K562 (cell line): Measurements from ENCODE around the gene ASCC3. TPM values are rescaled to one million over a fixed set of nuclear protein-coding genes. Genes with fewer than 3 reads are reported as not detected.

Experiments
- ATAC-seq: fragments of 200-7000 bp; cut with Tn5 transposase; 3 replicates; pipeline ENCODE4 v1.9.1; 2020; ENCODE audit warnings: moderate library complexity
- BruUV-seq: library from RNA; stranded (reverse); fragments of 400-500 nt; replicated peaks from 2 replicates; lab custom pipeline; 2021; lab: Mats Ljungman, UMichigan
- CTCF ChIA-PET: fragments of 300-600 bp; formaldehyde crosslinking; extraction: SDS; loops from one replicate; lab custom pipeline; 2021; ENCODE audit warnings: low intra/inter-chr PET ratio; lab: Yijun Ruan, JAX
- POLR2A ChIA-PET: fragments of 300-600, 350-650 bp; sonication (Branson Sonifier 250); formaldehyde crosslinking; extraction: SDS; loops from one replicate; lab custom pipeline; 2021; ENCODE audit warnings: antibody characterized with exemption, inconsistent platforms; lab: Yijun Ruan, JAX
- DNase-seq, 4 experiments: peaks; one replicate each; pipeline versions ENCODE4 v3.0.0 to v3.0.0-alpha.2; 2011 to 2018; ENCODE audit warnings: low spot score in 3 of 4, mixed read lengths in 3 of 4; ENCODE audit errors: extremely low read depth in 1 of 4
- FAIRE-seq: peaks from 2 replicates; lab custom pipeline; 2011; peaks lifted over from hg19 to GRCh38; lab: Jason Lieb, UNC
- H2AFZ ChIP-seq: 2 replicates; pipeline ENCODE4 v1.6.0; 2011; ENCODE audit warnings: low read depth, low read length, control low read depth, inconsistent platforms
- H3K27ac ChIP-seq: fragments of 200-600 bp; 3 replicates; pipeline ENCODE4 v1.8.0; 2011; ENCODE audit warnings: low read depth, mild to moderate bottlenecking, control low read depth, inconsistent platforms, low read length, moderate library complexity, mixed read lengths; ENCODE audit errors: extremely low read depth
- H3K27me3 ChIP-seq, 2 experiments: fragments of 300-600 bp in 1 of 2; 2 replicates in 1 of 2; 3 replicates in 1 of 2; pipeline versions ENCODE4 v1.6.0 to v1.8.0; 2011; ENCODE audit warnings: inconsistent platforms in 2 of 2, low read length in 2 of 2, mild to moderate bottlenecking in 1 of 2, mixed read lengths in 1 of 2, moderate library complexity in 1 of 2; ENCODE audit not compliant: control insufficient read depth in 2 of 2, insufficient read depth in 2 of 2
- H3K36me3 ChIP-seq: fragments of 300-600 bp; 3 replicates; pipeline ENCODE4 v1.8.0; 2011; ENCODE audit warnings: mild to moderate bottlenecking, low read length, inconsistent platforms; ENCODE audit not compliant: control insufficient read depth, insufficient read depth
- H3K4me1 ChIP-seq, 2 experiments: fragments of 200-600 bp in 1 of 2; replicated peaks in 1 of 2; 2 replicates in 1 of 2; 3 replicates in 1 of 2; pipeline versions ENCODE4 v1.5.1 to v1.8.0; 2011; ENCODE audit warnings: inconsistent platforms in 2 of 2, low read length in 2 of 2, mild to moderate bottlenecking in 1 of 2, mixed read lengths in 1 of 2, moderate library complexity in 1 of 2; ENCODE audit not compliant: control insufficient read depth in 2 of 2, insufficient read depth in 2 of 2
- H3K4me2 ChIP-seq: 2 replicates; pipeline ENCODE4 v1.6.1; 2011; ENCODE audit warnings: low read length, control low read depth, inconsistent platforms, mixed read lengths; ENCODE audit not compliant: insufficient read depth
- H3K4me3 ChIP-seq: fragments of 200-600 bp; sonication (generic), shearing (Covaris generic); 2 replicates; pipeline ENCODE4 v1.5.1; 2016; ENCODE audit warnings: control low read depth, inconsistent platforms
- H3K79me2 ChIP-seq: fragments of 200-600 bp; 3 replicates; pipeline ENCODE4 v1.8.0; 2011; ENCODE audit warnings: low read length, inconsistent platforms; ENCODE audit not compliant: control insufficient read depth, insufficient read depth
- H3K9ac ChIP-seq, 2 experiments: 2 replicates each; pipeline versions ENCODE4 v1.6.0 to v1.6.1; 2011; ENCODE audit warnings: low read depth in 2 of 2, low read length in 2 of 2, control low read depth in 1 of 2, inconsistent platforms in 1 of 2, mild to moderate bottlenecking in 1 of 2, mixed read lengths in 1 of 2; ENCODE audit not compliant: insufficient read depth in 1 of 2
- H3K9me1 ChIP-seq: one replicate; pipeline ENCODE4 v1.6.0; 2011; ENCODE audit warnings: inconsistent platforms, mild to moderate bottlenecking, low read length, moderate library complexity; ENCODE audit not compliant: control insufficient read depth, insufficient read depth
- H3K9me3 ChIP-seq: replicated peaks from 2 replicates; pipeline ENCODE4 v1.5.1; 2011; ENCODE audit warnings: low read depth, low read length, inconsistent platforms; ENCODE audit not compliant: control insufficient read depth, insufficient read depth
- H4K20me1 ChIP-seq: replicated peaks from 2 replicates; pipeline ENCODE4 v1.6.1; 2011; ENCODE audit warnings: low read length, inconsistent platforms, mixed read lengths; ENCODE audit not compliant: control insufficient read depth, insufficient read depth
- CBX2 ChIP-seq: fragments of 200-600 bp; sonication (generic); IDR thresholded peaks from one replicate; pipeline ENCODE4 v1.6.1; 2012; ENCODE audit warnings: mild to moderate bottlenecking, low read length, inconsistent platforms; ENCODE audit not compliant: insufficient read depth, poor library complexity, severe bottlenecking
- CTCFL ChIP-seq: IDR thresholded peaks from 2 replicates; pipeline ENCODE4 v1.6.1; 2011; ENCODE audit warnings: borderline replicate concordance, low read depth, mild to moderate bottlenecking, moderate library complexity, low read length; ENCODE audit not compliant: insufficient read depth, poor library complexity, severe bottlenecking
- HNRNPLL ChIP-seq: fragments of 200-400 bp; formaldehyde crosslinking; IDR thresholded peaks from 2 replicates; pipeline ENCODE4 v1.6.1; 2017; ENCODE audit warnings: low read length, low read depth, mild to moderate bottlenecking; ENCODE audit not compliant: poor library complexity, severe bottlenecking
- HOMEZ ChIP-seq: fragments of 250-450 bp; sonication (Bioruptor Pico); IDR thresholded peaks from 2 replicates; pipeline ENCODE4 v1.4.0; 2020; ENCODE audit warnings: mild to moderate bottlenecking, moderate library complexity
- IRF2 ChIP-seq: sonication (generic); formaldehyde crosslinking; IDR thresholded peaks from 2 replicates; pipeline ENCODE4 v1.8.1; 2022; ENCODE audit warnings: mild to moderate bottlenecking, missing genetic modification reagents
- MAFF ChIP-seq: IDR thresholded peaks from 2 replicates; pipeline ENCODE4 v1.6.1; 2012; ENCODE audit warnings: low read length, improper control_type of control experiment
- MAX ChIP-seq: sonication (generic); formaldehyde crosslinking; IDR thresholded peaks from 2 replicates; pipeline ENCODE4 v1.9.0; 2022; ENCODE audit warnings: mild to moderate bottlenecking, missing genetic modification reagents
- MECOM ChIP-seq: fragments of 250-450 bp; sonication (Bioruptor Pico); IDR thresholded peaks from 2 replicates; pipeline ENCODE4 v1.8.0; 2022; ENCODE audit warnings: inconsistent platforms
- MTA2 ChIP-seq: fragments of 450-650 bp; IDR thresholded peaks from 2 replicates; pipeline ENCODE4 v1.6.1; 2016; ENCODE audit warnings: low read depth
- WHSC1 ChIP-seq: IDR thresholded peaks from one replicate; pipeline ENCODE4 v1.6.1; 2012; ENCODE audit warnings: low read length, control low read depth, inconsistent platforms
- ZNF277 ChIP-seq: fragments of 250-450 bp; sonication (Bioruptor Pico); IDR thresholded peaks from 2 replicates; pipeline ENCODE4 v1.8.0; 2022; ENCODE audit warnings: inconsistent platforms, mild to moderate bottlenecking, moderate library complexity, borderline replicate concordance
- ZNF589 ChIP-seq: fragments of 200-800 bp; sonication (Bioruptor generic); IDR thresholded peaks from 2 replicates; pipeline ENCODE4 v1.6.1; 2016; ENCODE audit warnings: low read depth, missing genetic modification characterization, missing compliant biosample characterization
- WGBS: fragments of 100-300 bp; shearing (Covaris generic); methylation state at CpG from one replicate; pipeline ENCODE4 v1.1.6; 2016; ENCODE audit warnings: low coverage, mixed read lengths; ENCODE audit not compliant: insufficient coverage; ENCODE audit errors: missing lambda C conversion rate; 5-methylcytosine and 5-hydroxymethylcytosine counted together
- in situ Hi-C: fragments of 300-500 bp; cut with MboI; formaldehyde crosslinking; loops from 4 replicates; pipeline ENCODE4 v1.15.0; 2018; ENCODE audit warnings: inconsistent platforms, mixed read lengths
- intact Hi-C: fragments of 100-400 bp; cut with micrococcal nuclease; formaldehyde crosslinking; loops from 2 replicates; pipeline ENCODE4 v1.14.2; 2022
- polyA plus RNA-seq, 8 experiments: library from polyadenylated mRNA; depleted of rRNA in 4 of 8; stranded (reverse) in 5 of 8; unstranded in 3 of 8; fragments of >200 nt; fragmentation: Nextera tagmentation in 2 of 8; fragmentation: Illumina TruSeq in 1 of 8; extraction: Ambion mirVana in 2 of 8; extraction: Trizol in 1 of 8; gene quantifications; 2 replicates each; pipeline versions ENCODE4 v1.2.1 to v1.2.3, GENCODE V29; 2011 to 2014; ENCODE audit warnings: inconsistent platforms in 1 of 8, missing spikeins in 1 of 8
- total RNA-seq, 7 experiments: library from RNA; depleted of rRNA in 6 of 7; stranded (reverse); fragments of >200 nt in 6 of 7; fragmentation: Illumina TruSeq in 2 of 7; extraction: Trizol in 2 of 7; gene quantifications; 2 replicates each; pipeline versions ENCODE4 v1.2.1 to v1.2.3, GENCODE V29; 2011 to 2021; ENCODE audit warnings: low replicate concordance in 1 of 7

Gene ASCC3
- total and polyA plus RNA-seq, 9 of the 15 experiments (the other 6 are each of a cell fraction or from before 2014, with no cell fraction given) = 16.1 to 56.1 (median 33.9) TPM

- ChIA-PET CTCF (interaction anchor here (0.6 kb wide), 1 partner anchor 897 kb away, joined by 3 read pairs; no protein-coding TSS in a partner anchor), POLR2A (no interaction called here)
- no peak for TF ChIP-seq MECOM (CRISPR knock-in tag)
- TF ChIP-seq MAFF = no peak
- TF ChIP-seq HNRNPLL = no peak
- no peak for TF ChIP-seq WHSC1
- TF ChIP-seq ZNF589 (CRISPR knock-in tag) = no peak
- no peak for TF ChIP-seq CTCFL
- TF ChIP-seq CBX2 = no peak
- no peak for TF ChIP-seq HOMEZ (CRISPR knock-in tag)
- no peak for TF ChIP-seq MAX (CRISPR knock-in tag)
- TF ChIP-seq ZNF277 (CRISPR knock-in tag) = no peak
- no peak for TF ChIP-seq IRF2 (CRISPR knock-in tag)
- TF ChIP-seq MTA2 = no peak
- Histone ChIP-seq H4K20me1 (no peaks in the 10 kb centered on the region), H3K9me1 (no peaks in the 10 kb centered on the region), H3K27ac (no peak overlapping the region), H3K4me3 (no peak overlapping the region), H3K9me3 (no peaks in the 10 kb centered on the region), H3K4me2 (no peak overlapping the region), H3K79me2 (no peaks in the 10 kb centered on the region), H3K36me3 (peaks cover 27% of the 10 kb centered on the region; the same call in 2 of the 3 replicates), H3K4me1 (no peaks in the 10 kb centered on the region), H3K27me3 (no peaks in the 10 kb centered on the region), H3K9ac (no peak overlapping the region), H2AFZ (no peak overlapping the region)
- WGBS = 87% methylated on average over 3 of the region's 3 CpGs
- in situ Hi-C loops = no loop called here
- no peak for ATAC-seq
- DNase-seq = no peak
- FAIRE-seq = no peak
- no TSS peak for BruUV-seq
- intact Hi-C loops = no loop called here
Measured at GRCh38 chr6:100509101-100509500, 372.0 kb downstream of the ASCC3 start.
